ENCODE data around the gene MRE11. TPM values are rescaled to one million over a fixed set of nuclear protein-coding genes. Genes with fewer than 3 reads are reported as not detected.
"Not testable (repeated sequence)": the region's sequence is repeated elsewhere in the genome, so short reads cannot be mapped to it uniquely, and the experiment has no call there.

MRE11 gene
- total RNA-seq, 4 donors from 2014 or later = 18.4 to 25.0 (median 22.8) TPM

GRCh38 chr11:94398101-94398500 lies 95.5 kb downstream of the MRE11 start:
- Histone ChIP-seq H3K27ac (no peak overlapping the region), H3K36me3 (no peaks in the 10 kb centered on the region), H3K4me3 (replicated peaks in 1 of 3) (no peak overlapping the region), H3K4me1 (peaks cover 0 to 3% of the 10 kb centered on the region in 2 donors), H3K27me3 (no peaks in the 10 kb centered on the region), H3K9me3 (no peaks in the 10 kb centered on the region)
- TF ChIP-seq POLR2A (IDR thresholded peaks at IDR 0.05) (no peak), CTCF (IDR thresholded peaks at IDR 0.05) (no peak)
- WGBS, 2 donors = 72 to 89% methylated on average over 5 of the region's 5 CpGs
- intact Hi-C loops (cut with DNase I) = no loop called here
- no peak for DNase-seq

GRCh38 chr11:94396282-94396681 lies 97.4 kb downstream of the MRE11 start:
- no peaks in the 10 kb centered on the region for H3K27me3 ChIP-seq
- intact Hi-C loops (cut with DNase I) = no loop called here
- H3K4me1 ChIP-seq = peaks cover 0 to 3% of the 10 kb centered on the region in 2 donors
- 92 to 95% methylated on average over 5 of the region's 5 CpGs for WGBS, 2 donors
- H3K27ac ChIP-seq = no peak overlapping the region
- TF ChIP-seq POLR2A (IDR thresholded peaks at IDR 0.05) (no peak), CTCF (IDR thresholded peaks at IDR 0.05) (no peak)
- H3K4me3 ChIP-seq (replicated peaks in 1 of 3) = no peak overlapping the region
- no peaks in the 10 kb centered on the region for H3K9me3 ChIP-seq
- H3K36me3 ChIP-seq = no peaks in the 10 kb centered on the region
- no peak for DNase-seq

GRCh38 chr11:94391937-94392336 lies 101.7 kb downstream of the MRE11 start:
- H3K4me1 ChIP-seq; H3K9me3 ChIP-seq; H3K27me3 ChIP-seq; intact Hi-C loops (cut with DNase I); DNase-seq; H3K36me3 ChIP-seq; H3K4me3 ChIP-seq (replicated peaks in 1 of 3); H3K27ac ChIP-seq: not testable (repeated sequence)
- WGBS, 2 donors = 97 to 98% methylated on average over 4 of the region's 4 CpGs

GRCh38 chr11:94379613-94380012 lies 114.0 kb downstream of the MRE11 start:
- no peaks in the 10 kb centered on the region for H3K36me3 ChIP-seq
- no peak overlapping the region for H3K27ac ChIP-seq
- H3K9me3 ChIP-seq = no peaks in the 10 kb centered on the region
- TF ChIP-seq POLR2A (IDR thresholded peaks at IDR 0.05) (no peak), CTCF (IDR thresholded peaks at IDR 0.05) (no peak)
- H3K27me3 ChIP-seq = no peaks in the 10 kb centered on the region
- no peaks in the 10 kb centered on the region for H3K4me1 ChIP-seq
- intact Hi-C loops (cut with DNase I) = no loop called here
- DNase-seq = no peak
- H3K4me3 ChIP-seq (replicated peaks in 1 of 3) = no peak overlapping the region
- WGBS, 2 donors = 88 to 93% methylated on average over 5 of the region's 5 CpGs

GRCh38 chr11:94376841-94377240 lies 116.8 kb downstream of the MRE11 start:
- H3K27me3 ChIP-seq = no peaks in the 10 kb centered on the region
- no peaks in the 10 kb centered on the region for H3K9me3 ChIP-seq
- DNase-seq = no peak
- no peaks in the 10 kb centered on the region for H3K36me3 ChIP-seq
- no peak for TF ChIP-seq CTCF (IDR thresholded peaks at IDR 0.05)
- TF ChIP-seq POLR2A (IDR thresholded peaks at IDR 0.05) = no peak
- H3K4me1 ChIP-seq = no peaks in the 10 kb centered on the region
- H3K4me3 ChIP-seq (replicated peaks in 1 of 3) = no peak overlapping the region
- 81 to 97% methylated on average over 1 of the region's 1 CpG for WGBS, 2 donors
- intact Hi-C loops (cut with DNase I) = no loop called here
- no peak overlapping the region for H3K27ac ChIP-seq

- DNase-seq; H3K36me3 ChIP-seq; H3K27me3 ChIP-seq; H3K9me3 ChIP-seq; H3K4me3 ChIP-seq (replicated peaks in 1 of 3); H3K27ac ChIP-seq; intact Hi-C loops (cut with DNase I); H3K4me1 ChIP-seq: not testable (repeated sequence)
- 86 to 88% methylated on average over 3 to 6 of the region's 6 CpGs for WGBS, 2 donors
These were observed 123.1 kb downstream of the MRE11 start for GRCh38 chr11:94370576-94370975.

MicroRNA genes within 50 kb of the gene (microRNA counts, 767-probe panel; counts per million panel counts)
- microRNA hsa-miR-548l = 0 to 2,992 counts per million in 2 donors

Small RNAs within 50 kb of the gene (microRNA-seq; reads per million reads assigned to microRNA genes)
- gene MIR548L = 3.3 reads per million

Small RNAs within 50 kb of the gene (small RNA-seq; reads per million reads assigned to genes)
- gene MIR548L = not detected

Other genes starting within 250 kb of the MRE11 start
- not detected for gene IZUMO1R, start 189.3 kb downstream of the MRE11 start, total RNA-seq
- 1 to 10 TPM in 3 of 4 donors, under 1 TPM in 1; 0.81 to 9.4 (median 4.4) TPM for gene GPR83, start 92.4 kb downstream of the MRE11 start, total RNA-seq
- gene ANKRD49, start 140 bp upstream of the MRE11 start, total RNA-seq = 10 to 100 TPM; 29.8 to 61.4 (median 32.2) TPM
- not detected for gene C11orf97, start 18.6 kb upstream of the MRE11 start, total RNA-seq
- 1 to 10 TPM; 3.8 to 7.4 (median 6.0) TPM for gene FUT4, start 50.1 kb upstream of the MRE11 start, total RNA-seq
- 1 to 10 TPM; 1.5 to 5.1 (median 3.5) TPM for gene PIWIL4, start 73.5 kb upstream of the MRE11 start, total RNA-seq

Measured in thyroid gland (tissue), 4 donors.